CD4-positive, alpha-beta T cell treated with Interleukin-2 at 100 ng/mL for 4 hours (primary cell): ENCODE data around the gene STUM.

Experiments used
- DNase-seq: peaks from one replicate; pipeline ENCODE4 v3.0.0-alpha.2; 2020; ENCODE audit warnings: low spot score

The STUM gene

DNA sequence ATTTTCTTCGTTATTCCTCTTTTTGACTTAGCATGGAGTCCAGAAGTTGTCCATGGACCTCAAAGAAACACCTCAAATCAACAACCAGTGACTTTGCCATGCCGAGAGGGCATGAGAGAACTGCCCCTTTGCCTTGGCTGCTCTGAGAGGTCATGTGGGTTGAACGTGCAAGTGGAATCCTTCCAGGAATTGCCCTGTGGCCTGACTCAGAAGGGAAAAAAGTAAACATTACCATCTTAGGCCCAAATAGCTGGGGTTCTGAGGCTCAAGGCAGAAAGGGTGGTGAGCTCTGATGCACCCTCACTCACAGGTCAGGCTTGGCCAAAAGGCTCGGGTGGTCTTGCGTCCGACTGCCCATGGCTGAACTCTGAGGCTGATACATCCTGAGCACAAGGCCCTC, 15.1 kb downstream of the STUM start:
- no peak for DNase-seq

GRCh38 chr1:226565476-226565875, 16.9 kb downstream of the STUM start:
- DNase-seq, result no peak

DNA sequence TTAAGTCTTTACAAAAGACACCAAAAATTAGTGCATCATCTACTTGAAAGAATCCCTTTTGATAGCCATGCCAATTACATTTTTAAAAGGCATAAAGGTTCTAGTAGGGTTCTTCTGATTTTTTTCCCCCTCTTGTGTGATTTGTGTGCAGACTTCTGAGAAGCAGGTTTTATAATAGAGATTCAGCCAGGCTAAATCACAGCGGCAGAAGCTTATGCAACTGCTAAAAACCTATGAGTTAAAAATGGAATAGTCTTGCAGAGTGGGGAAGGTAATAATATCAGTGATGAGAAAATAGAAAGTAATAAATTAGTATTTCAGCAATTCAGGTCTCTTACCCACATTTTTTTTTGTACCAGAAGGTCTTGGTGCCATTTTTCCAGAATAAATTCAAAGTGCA, 17.7 kb downstream of the STUM start:
- no peak for DNase-seq

DNA sequence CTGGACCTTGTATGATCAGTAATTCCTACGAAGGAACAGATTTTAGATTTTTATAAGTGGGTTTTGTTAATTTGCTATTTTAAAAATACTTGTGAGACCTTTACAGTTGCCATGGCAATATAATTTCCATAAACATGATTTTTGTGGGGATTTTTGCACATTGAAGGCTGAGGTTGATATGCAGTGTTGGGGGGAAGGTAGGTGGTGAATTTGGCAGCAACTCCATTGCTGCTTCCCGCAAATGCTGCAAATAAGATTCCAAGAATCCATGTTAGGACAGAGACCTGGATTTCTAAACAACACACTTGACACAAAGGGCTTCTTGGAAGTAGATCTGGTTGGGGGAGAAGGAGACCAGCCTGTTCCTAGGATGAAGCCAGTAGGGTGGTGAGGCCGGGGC, 18.2 kb downstream of the STUM start:
- DNase-seq, result no peak

DNA sequence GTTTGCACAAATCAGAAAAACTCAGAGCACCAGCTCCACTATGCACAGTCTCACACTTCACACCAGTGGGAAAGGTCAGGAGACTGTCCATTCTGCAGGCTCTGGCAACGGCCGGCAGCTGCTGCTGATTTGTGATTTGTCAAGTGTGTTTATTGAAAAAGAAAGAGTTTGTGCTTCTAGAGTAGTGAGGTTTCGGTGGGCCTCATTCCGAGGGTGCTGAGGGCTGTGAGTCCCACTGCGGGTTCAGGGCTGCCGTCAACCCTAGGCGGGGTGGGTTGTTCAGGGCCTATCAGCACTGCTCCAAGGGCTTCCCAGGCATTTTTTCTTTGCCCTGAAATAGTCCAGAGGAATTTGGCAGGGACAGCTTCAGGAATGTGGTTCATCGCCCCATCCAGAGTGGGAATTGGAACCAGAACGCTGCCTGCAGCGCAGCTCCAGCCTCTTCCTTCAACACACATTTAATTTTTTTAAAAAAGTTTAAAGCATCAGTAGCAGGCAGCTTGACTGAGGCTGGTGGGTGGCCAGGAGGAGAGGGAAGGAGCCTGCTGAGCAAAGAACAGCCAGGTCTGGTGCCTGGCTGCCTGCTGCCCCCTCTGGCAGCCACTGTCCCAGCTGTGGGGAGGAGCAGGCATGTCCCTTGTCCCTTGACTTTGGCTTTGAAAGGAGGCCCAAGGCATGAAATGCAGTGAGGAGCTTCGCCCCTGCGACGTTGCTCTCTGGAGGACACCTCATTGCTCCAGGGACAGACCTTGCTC, 19.7 kb downstream of the STUM start:
- no peak for DNase-seq

- no peak for DNase-seq
Observed at GRCh38 chr1:226568975-226569741, 20.6 kb downstream of the STUM start.

DNA sequence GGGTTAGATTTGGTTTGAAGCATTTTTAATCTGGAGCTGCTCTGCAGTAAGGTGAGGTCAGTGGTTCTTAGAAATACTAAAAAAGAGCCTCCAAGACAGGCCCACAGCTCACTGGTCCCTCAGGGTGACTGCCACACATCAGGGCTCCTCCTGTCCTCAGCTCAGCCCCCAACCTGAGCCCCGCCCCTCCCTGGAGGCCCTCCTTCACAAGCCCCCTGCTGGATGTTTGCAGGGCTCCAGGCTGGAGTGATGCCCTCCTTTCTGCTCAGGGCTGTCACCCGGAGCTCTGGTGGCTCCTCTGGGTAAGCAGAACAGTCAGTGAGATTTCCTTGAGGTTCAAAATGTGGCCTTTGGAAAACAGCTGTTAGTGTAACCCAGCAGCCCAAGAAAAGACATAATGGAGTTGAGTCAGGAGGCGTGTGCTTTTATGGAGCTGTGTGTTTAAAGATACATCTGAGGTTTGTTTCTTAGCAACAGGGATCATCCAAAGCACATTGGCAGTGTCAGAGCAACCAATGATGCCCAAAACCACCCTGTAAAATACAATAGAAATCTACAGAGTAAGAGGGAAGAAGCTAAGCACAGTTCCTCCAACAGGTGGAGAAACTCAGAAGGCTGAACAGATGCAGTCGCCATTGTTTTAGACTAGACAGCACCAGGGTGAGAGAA, 21.4 kb downstream of the STUM start:
- DNase-seq, result no peak

DNA sequence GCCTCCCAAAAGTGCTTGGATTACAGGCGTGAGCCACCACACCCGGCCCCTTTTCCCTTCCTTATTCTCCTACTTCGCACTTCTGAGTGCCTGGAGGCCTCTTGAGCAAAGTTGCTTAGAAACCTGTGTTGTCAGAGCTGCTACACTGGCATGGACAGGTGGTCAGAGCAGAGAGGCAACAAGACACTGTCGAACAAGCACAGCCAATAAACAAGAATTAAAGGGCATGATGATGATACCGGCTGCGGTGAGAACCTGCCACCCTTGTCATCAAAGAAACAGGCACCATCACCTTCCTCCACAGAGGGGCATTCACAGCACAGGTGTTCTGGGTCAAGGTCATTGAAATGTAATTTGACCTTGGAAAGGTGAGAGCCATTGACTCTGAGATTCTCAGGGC, 23.3 kb downstream of the STUM start:
- no peak for DNase-seq

GRCh38 chr1:226572325-226572726, 23.8 kb downstream of the STUM start:
- no peak for DNase-seq

GRCh38 chr1:226574044-226574443, 25.5 kb downstream of the STUM start:
- no peak for DNase-seq

- no peak for DNase-seq
Observed at GRCh38 chr1:226574591-226575435, 26.2 kb downstream of the STUM start.

DNA sequence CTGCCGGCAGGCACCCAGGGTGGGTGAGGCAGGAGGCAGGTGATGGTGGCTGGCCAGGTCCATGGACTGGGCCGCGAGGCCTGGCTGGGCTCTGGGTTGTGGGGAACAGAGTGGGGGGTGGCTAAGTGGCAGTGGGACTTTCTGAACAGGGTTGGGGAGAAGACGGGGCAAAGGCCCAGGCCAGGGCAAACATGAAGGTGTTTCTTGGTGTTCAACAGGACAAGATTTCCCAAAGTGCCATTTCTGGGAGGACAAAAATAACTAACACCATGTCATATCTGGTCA, 26.8 kb downstream of the STUM start:
- no peak for DNase-seq

DNA sequence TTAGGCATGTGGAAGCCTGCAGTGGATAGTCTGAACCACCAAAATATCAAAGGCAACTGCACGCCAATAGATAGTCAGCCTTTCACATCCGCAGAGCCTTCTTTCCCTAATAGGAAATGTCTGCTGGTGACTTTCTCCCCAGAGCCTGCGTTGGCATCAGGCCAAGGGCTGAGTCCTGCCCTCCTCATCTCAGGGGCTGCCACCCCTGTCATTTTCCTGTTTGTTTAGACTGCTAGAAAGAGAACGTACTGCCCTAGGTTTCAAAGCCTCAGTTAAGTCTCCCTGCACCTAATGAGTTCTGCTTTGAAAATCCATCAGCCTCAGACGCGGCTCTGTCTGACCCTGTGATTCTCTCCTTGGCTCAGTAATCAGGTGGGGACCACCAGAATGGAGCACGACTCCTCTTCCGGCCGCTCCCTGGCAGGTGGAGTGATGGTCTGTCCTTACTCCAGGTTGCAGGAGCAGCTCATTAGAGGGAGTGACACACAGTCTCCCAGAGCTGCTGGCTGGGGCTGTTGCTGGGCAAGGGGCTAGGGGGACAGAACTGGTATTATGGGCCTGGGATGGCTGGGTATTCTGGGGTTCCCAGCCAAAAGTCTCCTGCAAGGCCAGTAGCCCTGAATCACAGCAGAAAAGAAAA, 27.3 kb downstream of the STUM start:
- no peak for DNase-seq

- no peak for DNase-seq
Observed at GRCh38 chr1:226576601-226577000, 28.0 kb downstream of the STUM start.

DNA sequence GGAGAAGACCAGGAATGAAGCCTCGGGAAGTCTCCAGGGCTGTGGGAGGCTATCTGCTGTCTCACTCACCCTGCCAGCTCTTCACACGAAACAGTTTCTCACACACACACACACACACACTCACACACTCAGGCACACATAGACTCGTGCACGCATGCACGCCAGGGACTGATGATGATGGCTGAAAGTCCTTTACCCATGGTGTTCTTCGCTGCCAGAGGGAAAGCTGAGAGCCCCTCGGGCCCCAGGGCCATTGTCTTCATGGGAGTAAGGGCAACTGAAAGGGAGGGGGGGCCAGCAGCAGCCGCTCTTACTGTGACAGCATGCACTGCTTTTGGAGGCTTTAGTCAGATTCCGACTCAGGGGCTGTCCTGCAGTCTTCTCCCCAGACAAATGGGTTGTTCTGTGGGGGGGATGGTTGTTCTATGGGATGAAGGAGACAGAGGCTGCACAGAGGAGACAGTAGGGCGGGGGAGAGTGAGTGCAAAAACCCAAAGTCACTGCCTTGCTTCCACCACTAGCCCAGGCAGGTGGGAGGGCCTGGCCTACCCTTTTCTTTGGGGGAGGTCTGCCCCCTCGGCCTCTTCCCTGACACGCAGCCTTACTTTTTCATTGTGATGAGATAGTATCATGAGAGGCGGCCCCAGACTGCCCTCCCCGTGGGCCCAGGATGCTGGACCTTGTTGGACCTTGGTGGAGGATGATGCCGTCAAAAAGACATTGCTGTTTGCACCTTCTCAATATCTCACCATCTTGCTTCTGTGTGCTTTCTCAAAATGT, 29.0 kb downstream of the STUM start:
- DNase-seq, result no peak

GRCh38 chr1:226578946-226579578, 30.5 kb downstream of the STUM start:
- no peak for DNase-seq

GRCh38 chr1:226579781-226580323, 31.3 kb downstream of the STUM start:
- no peak for DNase-seq

DNA sequence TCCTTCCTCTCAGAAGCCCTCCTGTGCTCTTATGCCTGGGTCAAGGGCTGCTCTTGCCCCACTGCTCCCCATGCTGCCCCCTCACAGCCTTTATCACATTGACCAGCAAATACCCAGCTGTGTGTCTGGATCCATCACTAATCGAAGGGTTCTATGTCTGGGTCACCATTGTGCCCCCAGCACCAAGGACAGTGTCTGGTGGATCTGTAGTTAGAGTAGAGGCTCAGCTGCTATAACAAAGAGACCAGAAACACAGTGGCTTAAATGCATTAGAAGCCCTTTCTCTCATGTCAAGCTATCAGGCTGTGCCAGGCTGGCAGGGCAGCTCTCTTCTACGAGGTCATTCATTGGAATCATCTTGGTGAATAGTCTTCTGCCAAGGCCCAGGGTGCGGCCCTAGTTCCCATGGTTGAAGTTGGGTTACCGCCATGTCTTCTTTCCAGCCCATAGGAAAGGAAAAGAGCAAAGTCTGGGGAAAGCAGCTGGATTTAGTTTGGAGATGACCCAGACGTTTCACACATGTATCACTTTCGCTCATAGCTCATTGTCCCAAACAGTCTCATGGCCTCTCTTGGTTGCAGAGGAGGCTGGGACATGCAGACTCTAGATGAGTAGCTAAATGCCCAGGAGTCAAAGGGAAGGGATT, 32.2 kb downstream of the STUM start:
- DNase-seq, result no peak

DNA sequence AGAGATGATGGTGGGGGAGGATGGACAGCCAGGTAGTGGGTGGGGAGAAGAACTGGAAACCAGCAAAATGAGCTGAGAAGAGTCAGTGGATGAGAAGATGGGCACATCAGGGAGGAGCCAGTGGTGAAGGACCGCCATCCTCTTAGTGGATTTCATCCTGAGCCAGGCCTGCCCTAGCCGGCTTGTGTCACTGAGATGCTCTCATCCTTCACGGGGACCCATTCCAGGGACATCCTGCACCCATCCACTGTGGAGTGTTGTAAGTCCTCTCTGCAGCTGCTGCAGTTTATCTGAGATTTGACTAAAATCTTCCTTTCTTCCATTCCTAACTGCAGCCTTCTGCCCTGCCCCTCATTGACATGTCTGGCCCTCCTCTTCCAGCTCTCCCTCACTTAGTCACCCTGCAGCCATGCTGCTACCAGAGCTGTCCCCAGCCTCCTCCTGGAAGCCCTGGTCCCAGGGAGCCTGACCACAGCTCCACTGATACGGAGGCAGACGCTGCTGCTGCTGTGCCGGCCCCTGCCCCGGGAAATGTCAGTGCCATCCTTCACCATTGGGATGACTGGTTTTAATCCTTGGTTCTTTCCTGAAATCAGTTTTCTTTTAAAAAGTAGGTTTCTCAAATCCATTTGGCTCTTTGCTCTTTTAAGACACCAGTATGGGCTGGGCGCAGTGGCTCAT, 33.2 kb downstream of the STUM start:
- no peak for DNase-seq
